Muscle layer of colon (tissue), 2 donors: Measurements from ENCODE around the gene ZFYVE21.
"Not testable (repeated sequence)": the region's sequence is repeated elsewhere in the genome, so short reads cannot be mapped to it uniquely, and the experiment has no call there.

ENCODE experiments used
- H3K27ac ChIP-seq: one replicate; pipeline ENCODE4 v1.7.0; 2013; ENCODE audit warnings: low read depth, mild to moderate bottlenecking, low read length, moderate library complexity
- H3K27me3 ChIP-seq, 2 donors: one replicate each; pipeline ENCODE4 v1.7.0; 2013; ENCODE audit warnings: low read length in 2 of 2, mild to moderate bottlenecking in 2 of 2; ENCODE audit not compliant: insufficient read depth in 2 of 2, control insufficient read depth in 1 of 2
- H3K36me3 ChIP-seq: one replicate; pipeline ENCODE4 v1.7.0; 2013; ENCODE audit warnings: mild to moderate bottlenecking, low read length; ENCODE audit not compliant: insufficient read depth
- H3K4me1 ChIP-seq: one replicate; pipeline ENCODE4 v1.7.0; 2013; ENCODE audit warnings: mild to moderate bottlenecking, low read length; ENCODE audit not compliant: insufficient read depth
- H3K4me3 ChIP-seq, 2 donors: one replicate each; pipeline ENCODE4 v1.7.0; 2013; ENCODE audit warnings: low read length in 2 of 2, low read depth in 1 of 2, mild to moderate bottlenecking in 1 of 2, moderate library complexity in 1 of 2
- H3K9ac ChIP-seq: one replicate; pipeline ENCODE4 v1.7.0; 2013; ENCODE audit warnings: low read length
- H3K9me3 ChIP-seq: one replicate; pipeline ENCODE4 v1.7.0; 2013; ENCODE audit warnings: mild to moderate bottlenecking, low read length
- donor health status: abdominal sarcoma.
- donor health status: Adenocarcinoma of cecum.

ZFYVE21 gene

DNA sequence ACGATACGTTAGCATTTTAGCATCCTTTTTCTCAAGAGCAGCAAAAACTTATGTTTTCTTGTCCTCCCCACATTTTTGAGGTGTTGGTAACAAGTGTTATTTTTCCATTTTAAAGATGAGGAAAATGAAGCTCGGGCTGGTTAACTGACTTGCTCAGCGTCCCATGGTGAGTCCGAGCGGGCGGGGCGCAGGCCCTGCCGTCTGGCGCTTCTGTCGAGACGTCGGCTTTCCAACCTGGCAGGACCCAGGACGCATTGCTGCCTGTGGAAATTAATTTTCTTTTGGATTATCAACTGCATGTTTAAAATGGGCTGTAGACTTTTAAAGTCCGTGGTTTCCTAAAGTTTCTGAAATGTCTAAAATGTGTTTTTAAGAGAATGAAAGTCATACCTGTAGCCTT, 30.7 kb upstream of the ZFYVE21 start:
- Histone ChIP-seq H3K36me3 (peaks cover 58% of the 10 kb centered on the region), H3K27ac (no peak overlapping the region), H3K27me3 (no peaks in the 10 kb centered on the region), H3K9ac (no peak overlapping the region), H3K4me3 (no peak overlapping the region), H3K4me1 (peaks cover 5% of the 10 kb centered on the region), H3K9me3 (no peaks in the 10 kb centered on the region)

DNA sequence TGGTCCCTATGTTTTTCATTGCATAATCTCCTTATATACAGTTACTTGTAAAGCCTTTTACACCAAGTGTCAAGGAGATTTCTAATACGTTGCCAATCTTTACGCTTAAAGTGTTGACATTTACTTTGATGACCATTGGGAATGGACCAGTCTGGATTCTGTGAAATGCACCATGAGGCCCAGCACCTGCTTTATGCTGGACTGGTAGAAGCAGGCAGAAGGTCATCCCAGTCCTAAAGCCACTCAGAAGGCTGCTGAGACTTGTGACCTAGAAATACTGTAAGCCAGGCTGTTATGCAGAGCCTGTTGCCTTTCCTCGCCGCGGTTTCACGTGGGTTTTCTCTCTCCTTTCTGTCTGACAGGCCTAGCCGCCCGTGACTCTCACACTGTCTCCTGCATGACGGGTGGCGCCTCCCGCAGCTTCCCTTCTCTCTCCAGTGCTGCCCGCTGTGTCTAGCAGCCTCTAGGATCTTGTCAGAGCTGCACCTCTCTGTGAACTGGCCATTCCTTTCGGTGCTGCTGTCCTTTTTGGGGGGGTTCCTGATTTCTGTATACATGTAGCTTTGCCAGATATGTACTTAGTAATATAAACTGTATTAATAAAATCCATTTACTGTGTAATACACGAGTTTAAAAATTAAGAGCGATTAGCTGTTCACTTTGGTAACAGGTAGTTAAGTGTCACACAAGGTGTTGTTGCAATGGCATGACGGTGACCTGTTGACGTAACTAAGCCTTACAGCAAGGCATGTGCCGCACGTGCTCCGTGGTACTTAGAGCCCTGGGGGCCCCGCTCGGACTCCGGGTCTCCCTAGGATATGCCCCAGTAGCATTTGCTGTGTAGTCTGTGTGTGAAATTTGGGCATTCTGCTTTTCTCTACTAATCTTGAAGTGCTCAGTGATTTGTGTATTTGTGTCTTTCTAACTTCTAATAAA, 30.1 kb upstream of the ZFYVE21 start:
- no peaks in the 10 kb centered on the region for H3K9me3 ChIP-seq
- no peak overlapping the region for H3K9ac ChIP-seq
- H3K4me3 ChIP-seq: no peak overlapping the region
- no peak overlapping the region for H3K27ac ChIP-seq
- H3K4me1 ChIP-seq: peaks cover 5% of the 10 kb centered on the region
- H3K36me3 ChIP-seq: peaks cover 52% of the 10 kb centered on the region
- no peaks in the 10 kb centered on the region for H3K27me3 ChIP-seq

DNA sequence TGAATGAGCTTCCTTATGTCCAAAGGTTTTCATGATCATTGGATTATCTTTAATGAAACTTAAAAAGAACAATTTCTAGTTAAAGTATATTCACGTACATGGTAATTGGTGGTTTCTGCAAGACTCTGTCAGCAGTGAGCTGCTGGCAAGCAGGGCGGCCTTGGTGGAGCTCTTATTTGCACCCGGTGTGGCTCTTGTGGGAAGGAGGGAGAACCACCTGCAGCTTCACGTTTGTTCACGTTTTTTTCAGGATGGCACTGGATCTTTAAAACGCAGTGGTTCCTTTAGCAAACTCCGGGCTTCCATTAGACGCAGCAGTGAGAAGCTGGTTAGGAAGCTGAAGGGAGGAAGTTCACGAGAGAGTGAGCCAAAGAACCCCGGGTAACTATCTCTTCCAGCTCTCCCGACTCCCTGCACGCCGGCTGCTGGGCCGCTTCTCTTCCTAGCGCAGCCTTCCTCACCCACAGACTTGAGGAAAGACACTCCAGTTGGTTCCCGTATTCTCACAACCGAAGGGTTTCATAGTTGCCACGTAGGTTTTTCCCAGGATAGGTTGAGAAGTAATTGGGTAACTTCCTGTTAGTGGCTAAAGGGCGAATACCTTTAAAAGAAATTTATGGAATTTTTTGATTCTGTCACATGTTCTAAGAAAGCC, 28.7 kb upstream of the ZFYVE21 start:
- Histone ChIP-seq H3K9ac (no peak overlapping the region), H3K4me3 (no peak overlapping the region), H3K27me3 (no peaks in the 10 kb centered on the region), H3K4me1 (peaks cover 5% of the 10 kb centered on the region), H3K27ac (no peak overlapping the region), H3K36me3 (peaks cover 43% of the 10 kb centered on the region), H3K9me3 (no peaks in the 10 kb centered on the region)

DNA sequence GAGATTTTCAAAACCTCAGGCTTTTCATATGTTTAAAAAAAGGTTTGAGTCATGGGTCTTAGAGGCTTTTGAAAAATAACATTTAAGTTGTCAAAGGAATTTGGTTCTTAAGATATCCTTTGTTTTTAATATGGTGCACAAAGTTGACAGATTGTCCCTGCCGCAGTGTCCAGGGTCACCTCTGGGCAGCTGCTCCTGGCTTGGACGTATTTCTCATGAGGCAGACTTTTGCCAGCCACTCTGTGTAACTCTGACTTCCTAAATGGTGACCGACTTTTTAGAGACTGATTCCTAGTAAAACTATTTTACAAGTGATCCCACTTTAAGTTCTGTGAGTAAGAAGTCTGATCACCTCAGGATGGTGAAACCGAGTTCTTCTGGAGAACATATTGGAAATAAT, 27.9 kb upstream of the ZFYVE21 start:
- H3K36me3 ChIP-seq: peaks cover 43% of the 10 kb centered on the region
- H3K27me3 ChIP-seq: no peaks in the 10 kb centered on the region
- no peak overlapping the region for H3K9ac ChIP-seq
- H3K27ac ChIP-seq: no peak overlapping the region
- no peak overlapping the region for H3K4me3 ChIP-seq
- H3K4me1 ChIP-seq: peaks cover 5% of the 10 kb centered on the region
- H3K9me3 ChIP-seq: no peaks in the 10 kb centered on the region

DNA sequence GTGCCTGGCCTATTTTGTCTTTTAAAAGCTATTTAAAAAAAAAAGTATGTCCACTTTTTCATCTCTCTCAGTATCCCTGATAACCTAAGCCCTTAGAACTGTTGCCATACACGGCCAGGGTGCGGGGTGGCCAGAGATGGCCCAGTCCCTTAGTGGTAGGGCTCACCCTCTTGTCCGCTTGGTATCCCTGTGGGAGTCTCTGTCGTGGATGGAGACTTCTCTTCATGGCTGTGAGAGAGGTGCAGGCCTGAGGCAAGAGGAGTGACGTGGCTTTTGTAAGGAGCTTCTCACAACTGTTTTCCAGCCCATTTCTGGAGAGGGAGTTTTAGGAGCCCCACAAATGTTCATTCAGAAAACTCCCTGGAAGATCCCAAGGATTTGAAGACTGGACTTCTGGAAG, 27.2 kb upstream of the ZFYVE21 start:
- no peak overlapping the region for H3K4me3 ChIP-seq
- H3K4me1 ChIP-seq: peaks cover 5% of the 10 kb centered on the region
- no peak overlapping the region for H3K27ac ChIP-seq
- H3K27me3 ChIP-seq: no peaks in the 10 kb centered on the region
- H3K36me3 ChIP-seq: peaks cover 41% of the 10 kb centered on the region
- H3K9ac ChIP-seq: no peak overlapping the region
- H3K9me3 ChIP-seq: no peaks in the 10 kb centered on the region

DNA sequence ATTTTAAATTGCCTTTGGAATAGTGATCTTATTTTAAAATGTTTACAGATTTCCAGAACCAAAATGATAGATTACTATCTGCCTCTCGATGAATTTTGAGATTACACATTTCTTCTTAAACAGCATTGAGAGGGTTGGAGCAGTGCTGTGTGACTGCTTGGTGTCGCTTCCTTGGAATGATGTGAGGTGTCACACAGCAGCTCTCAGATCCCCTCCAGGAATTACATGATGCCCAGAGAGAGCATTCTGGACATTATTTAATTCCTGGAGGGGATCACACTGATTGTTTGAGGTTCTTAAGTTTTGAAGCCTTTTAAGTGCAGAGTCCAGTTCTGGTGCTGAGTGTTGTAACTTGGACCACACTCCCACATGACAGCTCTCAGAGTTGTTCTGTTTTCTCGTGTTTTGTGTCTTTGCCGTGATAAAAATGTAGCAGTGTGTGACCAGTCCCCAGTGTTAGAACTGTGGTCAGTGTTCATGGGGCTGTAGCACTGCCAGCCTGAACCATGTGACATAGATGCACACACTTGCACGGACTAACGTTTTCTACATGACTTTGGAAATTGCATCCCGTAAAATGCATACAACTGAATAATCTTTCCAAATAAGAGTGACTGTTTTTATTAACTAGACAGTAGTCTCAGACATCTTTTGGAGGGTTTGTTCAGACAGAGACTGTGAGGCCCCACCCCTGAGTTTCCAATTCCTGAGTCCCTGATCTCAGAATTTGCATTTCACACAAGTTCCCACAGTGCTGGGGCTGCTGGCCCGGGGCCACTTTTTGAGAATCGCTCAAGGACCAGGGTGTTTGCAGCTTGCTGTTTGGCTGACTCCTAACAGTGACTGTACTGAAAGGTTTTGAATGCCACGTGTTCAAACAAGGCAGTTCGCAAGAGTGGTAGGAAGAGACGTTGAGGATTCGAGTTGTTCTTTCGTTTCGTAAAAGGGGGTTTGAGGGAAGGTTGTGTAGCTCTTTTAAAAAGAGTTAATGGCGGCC, 26.4 kb upstream of the ZFYVE21 start:
- H3K9ac ChIP-seq: no peak overlapping the region

DNA sequence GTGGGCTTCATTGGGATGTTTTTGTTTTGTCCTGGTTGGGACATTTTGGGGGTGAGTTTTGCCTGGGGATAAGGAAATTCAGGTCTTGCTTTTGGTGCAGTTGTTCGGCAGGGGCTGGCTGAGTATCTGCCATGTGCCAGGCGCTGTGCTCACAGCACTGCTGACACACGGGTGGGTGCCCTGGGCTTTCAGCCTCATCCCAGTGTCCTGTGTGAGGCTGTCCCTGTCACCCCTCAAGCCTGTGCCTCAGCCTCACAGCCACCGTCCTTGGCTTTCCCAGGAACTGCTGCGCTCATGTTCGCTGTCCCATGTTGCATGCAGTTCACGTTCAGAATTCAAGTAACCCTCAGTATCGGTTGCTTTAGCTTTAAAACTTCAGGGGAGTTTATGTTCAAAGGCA, 25.3 kb upstream of the ZFYVE21 start:
- Histone ChIP-seq H3K9me3 (no peaks in the 10 kb centered on the region), H3K4me1 (peaks cover 6% of the 10 kb centered on the region), H3K27ac (no peak overlapping the region), H3K36me3 (peaks cover 48% of the 10 kb centered on the region), H3K27me3 (no peaks in the 10 kb centered on the region), H3K9ac (no peak overlapping the region), H3K4me3 (no peak overlapping the region)

More for the DNA sequence above, 26.4 kb upstream of the ZFYVE21 start:
- H3K27me3 ChIP-seq: no peaks in the 10 kb centered on the region
- no peak overlapping the region for H3K27ac ChIP-seq
- H3K36me3 ChIP-seq: peaks cover 46% of the 10 kb centered on the region
- H3K9me3 ChIP-seq: no peaks in the 10 kb centered on the region
- no peak overlapping the region for H3K4me3 ChIP-seq
- H3K4me1 ChIP-seq: peaks cover 5% of the 10 kb centered on the region

DNA sequence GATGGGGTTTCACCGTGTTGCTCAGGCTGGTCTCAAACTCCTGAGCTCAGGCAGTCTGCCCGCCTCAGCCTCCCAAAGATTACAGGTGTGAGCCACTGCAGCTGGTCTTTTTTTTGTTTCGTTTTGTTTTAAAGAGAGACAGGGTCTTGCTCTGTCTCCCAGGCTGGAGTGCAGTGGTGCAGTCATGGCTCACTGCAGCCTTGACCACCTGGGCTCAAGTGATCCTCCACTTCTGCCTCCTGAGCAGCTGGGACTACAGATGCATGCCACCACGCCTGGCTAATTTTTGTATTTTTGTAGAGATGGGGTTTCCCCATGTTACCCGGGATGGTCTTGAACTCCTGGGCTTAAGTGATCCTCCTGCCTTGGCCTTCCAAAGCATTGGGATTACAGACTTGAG, 24.0 kb upstream of the ZFYVE21 start:
- H3K9me3 ChIP-seq, H3K4me3 ChIP-seq, H3K27me3 ChIP-seq, H3K9ac ChIP-seq, H3K27ac ChIP-seq: not testable (repeated sequence)
- Histone ChIP-seq H3K36me3 (peaks cover 35% of the 10 kb centered on the region), H3K4me1 (peaks cover 17% of the 10 kb centered on the region)

DNA sequence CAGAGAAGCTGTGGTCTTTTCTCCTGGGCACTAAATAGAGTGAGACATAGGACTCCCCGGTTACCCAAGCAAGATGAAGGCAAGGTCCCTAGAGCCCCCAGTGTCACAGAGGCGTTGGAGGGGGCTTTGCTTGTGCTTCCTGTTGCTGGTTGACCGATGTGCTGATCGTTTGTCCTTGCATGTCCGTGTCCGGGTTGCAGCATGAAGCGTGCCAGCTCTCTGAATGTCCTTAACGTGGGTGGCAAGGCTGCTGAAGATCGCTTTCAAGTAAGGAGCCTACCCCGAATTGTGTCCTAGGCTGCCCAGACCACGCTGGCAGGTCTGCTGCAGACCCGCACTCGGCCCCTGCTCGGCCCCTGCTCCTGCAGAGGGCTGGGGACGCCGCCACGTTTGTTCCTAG, 23.5 kb upstream of the ZFYVE21 start:
- peaks cover 22% of the 10 kb centered on the region for H3K4me1 ChIP-seq
- H3K27me3 ChIP-seq: no peaks in the 10 kb centered on the region
- H3K4me3 ChIP-seq: no peak overlapping the region
- no peaks in the 10 kb centered on the region for H3K9me3 ChIP-seq
- peaks cover 30% of the 10 kb centered on the region for H3K36me3 ChIP-seq
- no peak overlapping the region for H3K27ac ChIP-seq
- no peak overlapping the region for H3K9ac ChIP-seq

DNA sequence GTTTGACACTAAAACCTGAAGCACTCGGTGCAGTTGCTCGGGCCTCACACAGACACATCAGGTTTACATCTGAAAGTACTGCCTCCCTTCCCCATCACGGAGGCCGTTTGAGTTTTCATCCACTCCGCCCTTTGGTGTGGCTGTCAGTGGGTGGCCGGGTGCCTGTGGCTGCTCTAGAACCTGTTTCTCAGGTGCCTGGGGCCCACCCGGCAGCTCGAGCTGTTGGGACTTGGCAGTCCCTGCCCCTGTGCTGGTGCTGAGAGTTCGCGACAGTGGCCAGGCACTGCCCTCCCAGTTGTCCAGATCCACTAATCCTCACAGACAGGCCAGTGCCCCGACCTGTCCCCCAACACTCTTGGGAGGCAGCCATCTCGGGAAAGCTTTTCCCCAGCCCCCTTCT, 22.7 kb upstream of the ZFYVE21 start:
- Histone ChIP-seq H3K27ac (no peak overlapping the region), H3K27me3 (no peaks in the 10 kb centered on the region), H3K9me3 (no peaks in the 10 kb centered on the region), H3K36me3 (peaks cover 34% of the 10 kb centered on the region), H3K4me1 (peaks cover 29% of the 10 kb centered on the region), H3K4me3 (no peak overlapping the region), H3K9ac (no peak overlapping the region)

DNA sequence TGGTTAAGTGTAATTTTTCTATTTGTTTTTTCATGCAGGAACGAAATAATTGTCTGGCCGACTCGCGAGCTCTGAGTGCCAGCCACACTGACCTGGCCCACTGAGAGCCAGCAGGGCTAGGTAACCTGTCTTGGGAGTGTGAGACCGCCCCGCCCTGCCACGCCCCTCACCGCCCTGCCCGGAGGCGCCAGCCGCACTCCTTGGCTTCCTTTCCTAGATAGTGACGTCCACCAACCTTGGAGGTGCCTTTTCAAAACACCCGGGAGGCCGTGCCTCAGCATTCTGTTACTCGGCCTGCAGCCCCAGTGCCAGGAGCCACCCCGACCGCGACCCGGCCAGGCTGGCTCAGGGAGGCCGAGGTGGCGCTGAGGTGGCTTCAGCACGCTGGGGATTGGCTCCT, 22.1 kb upstream of the ZFYVE21 start:
- H3K36me3 ChIP-seq: peaks cover 40% of the 10 kb centered on the region
- H3K9me3 ChIP-seq: no peaks in the 10 kb centered on the region
- H3K9ac ChIP-seq: no peak overlapping the region
- no peak overlapping the region for H3K4me3 ChIP-seq
- H3K27me3 ChIP-seq: no peaks in the 10 kb centered on the region
- no peak overlapping the region for H3K27ac ChIP-seq
- H3K4me1 ChIP-seq: peaks cover 36% of the 10 kb centered on the region
